Amniotic epithelial cell (primary cell): ENCODE data around the gene ACSS3.

Experiments used
- DNase-seq: peaks from one replicate; pipeline ENCODE4 v3.0.0-alpha.2; 2010; ENCODE audit warnings: low read depth

Gene ACSS3

DNA sequence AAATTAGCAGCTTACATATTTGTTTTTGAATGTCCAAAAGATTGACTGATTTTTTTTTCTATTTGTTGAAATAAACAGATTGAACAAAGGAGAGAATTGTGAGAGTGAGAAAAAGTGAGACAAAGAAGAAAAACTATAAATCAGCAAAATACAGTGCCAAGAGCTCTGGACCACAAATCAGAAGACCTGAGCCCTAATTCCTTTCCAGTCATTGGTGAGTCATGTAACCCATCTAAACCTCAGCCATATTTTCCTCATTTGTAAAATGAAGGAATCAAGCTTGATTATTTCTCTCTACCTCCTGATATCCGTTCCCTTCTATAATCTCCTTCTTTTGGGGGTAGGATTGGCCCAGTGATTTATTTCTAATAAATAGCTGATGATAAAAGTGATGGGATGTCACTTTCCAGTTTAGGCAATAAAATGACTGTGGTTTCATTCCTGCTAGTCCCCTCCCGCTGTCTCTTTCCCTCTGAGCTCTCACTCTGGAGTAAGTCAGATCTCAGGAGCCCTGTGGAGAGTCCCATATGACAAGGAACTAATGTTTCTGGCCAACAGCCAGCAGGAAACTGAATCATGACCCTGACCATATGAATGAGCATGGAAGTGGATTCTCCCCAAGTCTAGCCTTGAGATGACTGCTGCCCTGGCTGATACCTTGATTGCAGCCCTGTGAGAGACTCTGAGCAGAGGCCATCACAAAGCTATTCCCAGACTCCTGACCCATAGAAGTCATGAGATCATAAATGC lies 218.9 kb downstream of the ACSS3 start:
- peak; percentile 48 for DNase-seq

DNA sequence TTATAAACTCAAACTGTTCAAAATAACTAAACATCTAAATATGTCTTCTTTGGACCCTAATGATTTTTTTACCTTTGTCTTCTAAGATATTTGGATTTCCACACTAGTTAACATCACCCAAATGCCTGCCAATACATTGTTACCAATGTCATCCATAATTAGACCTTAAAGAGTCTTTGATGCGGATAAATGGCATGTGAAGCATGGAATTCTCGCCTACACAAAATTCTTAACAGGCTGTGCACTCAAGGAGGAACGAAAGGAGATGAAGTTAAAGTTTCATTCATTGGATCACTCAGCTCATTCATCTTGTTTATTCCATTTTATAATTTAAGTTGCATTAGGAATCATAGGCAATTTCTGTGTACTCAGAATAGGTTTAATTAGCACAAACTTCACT lies 219.7 kb downstream of the ACSS3 start:
- no peak for DNase-seq

DNA sequence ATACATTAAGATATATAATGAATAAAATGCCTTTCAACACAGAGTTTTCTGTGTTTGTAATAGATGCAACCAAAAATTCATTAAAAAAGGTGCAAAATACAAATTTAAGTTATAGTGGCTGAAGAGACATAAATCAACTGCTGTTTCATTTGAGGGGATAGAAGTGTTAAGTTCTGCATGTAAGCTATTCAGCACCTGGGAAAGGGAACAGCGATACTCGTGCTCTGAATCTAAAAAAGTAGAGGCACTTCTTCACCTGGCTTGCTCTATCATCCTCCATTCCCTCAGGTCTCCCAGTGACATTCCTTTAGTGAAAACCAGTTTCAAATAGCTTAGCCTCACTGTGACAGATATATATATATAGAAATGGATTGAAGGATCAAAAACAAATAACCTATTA lies 222.6 kb downstream of the ACSS3 start:
- DNase-seq: peak; percentile 12

DNA sequence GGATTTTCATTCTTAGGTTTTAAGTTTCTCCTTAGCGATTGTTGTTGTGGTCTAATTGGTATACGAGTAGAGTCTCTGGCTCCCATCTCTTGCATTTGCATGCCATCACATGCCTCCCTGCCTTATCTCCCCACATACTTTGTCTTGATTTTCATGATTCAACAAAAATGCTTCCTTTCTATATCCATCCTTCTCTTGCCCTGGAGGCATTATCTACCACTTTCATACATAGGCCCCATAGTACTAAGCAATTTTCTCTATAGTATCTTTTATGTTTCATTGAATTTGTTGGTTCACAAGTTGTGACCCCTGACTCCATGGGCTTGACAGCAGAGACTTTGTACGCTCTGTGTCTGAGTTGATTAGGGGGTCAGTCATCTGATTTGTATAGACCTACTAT lies 226.1 kb downstream of the ACSS3 start:
- no peak for DNase-seq
